Measurements from ENCODE around the gene OMA1. TPM values are rescaled to one million over a fixed set of nuclear protein-coding genes. Genes with fewer than 3 reads are reported as not detected.

Gene OMA1
- total RNA-seq, 1 donor from 2014 or later: 32.0 TPM

DNA sequence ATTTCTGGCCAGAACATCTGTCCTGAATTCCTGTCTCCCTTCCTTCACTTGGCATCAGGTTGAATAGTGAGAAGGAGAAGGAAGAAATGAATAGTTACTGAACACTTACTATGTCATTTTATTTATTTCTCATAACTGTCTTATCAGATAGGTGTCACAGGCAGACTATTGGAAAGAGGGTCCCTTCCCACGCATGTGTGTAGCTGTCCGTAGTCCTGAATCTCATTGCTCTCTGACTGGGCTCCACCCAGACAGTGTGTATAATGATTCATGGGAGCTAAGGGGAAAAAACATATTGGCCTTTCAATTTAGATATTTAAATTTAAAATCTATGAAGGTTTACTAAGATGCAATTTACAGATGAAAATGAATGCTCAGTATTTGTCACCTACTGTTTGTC is 86.1 kb downstream of the OMA1 start:
- no peak overlapping the region for H3K4me3 Mint-ChIP-seq (ENCODE audit: low read depth)
- no peaks in the 10 kb centered on the region for H3K36me3 Mint-ChIP-seq (ENCODE audit: insufficient read depth)
- H3K4me1 Mint-ChIP-seq (ENCODE audit: low read depth): no peaks in the 10 kb centered on the region
- no peaks in the 10 kb centered on the region for H3K9me3 Mint-ChIP-seq (ENCODE audit: low read depth)
- TF ChIP-seq, protein P1, sequence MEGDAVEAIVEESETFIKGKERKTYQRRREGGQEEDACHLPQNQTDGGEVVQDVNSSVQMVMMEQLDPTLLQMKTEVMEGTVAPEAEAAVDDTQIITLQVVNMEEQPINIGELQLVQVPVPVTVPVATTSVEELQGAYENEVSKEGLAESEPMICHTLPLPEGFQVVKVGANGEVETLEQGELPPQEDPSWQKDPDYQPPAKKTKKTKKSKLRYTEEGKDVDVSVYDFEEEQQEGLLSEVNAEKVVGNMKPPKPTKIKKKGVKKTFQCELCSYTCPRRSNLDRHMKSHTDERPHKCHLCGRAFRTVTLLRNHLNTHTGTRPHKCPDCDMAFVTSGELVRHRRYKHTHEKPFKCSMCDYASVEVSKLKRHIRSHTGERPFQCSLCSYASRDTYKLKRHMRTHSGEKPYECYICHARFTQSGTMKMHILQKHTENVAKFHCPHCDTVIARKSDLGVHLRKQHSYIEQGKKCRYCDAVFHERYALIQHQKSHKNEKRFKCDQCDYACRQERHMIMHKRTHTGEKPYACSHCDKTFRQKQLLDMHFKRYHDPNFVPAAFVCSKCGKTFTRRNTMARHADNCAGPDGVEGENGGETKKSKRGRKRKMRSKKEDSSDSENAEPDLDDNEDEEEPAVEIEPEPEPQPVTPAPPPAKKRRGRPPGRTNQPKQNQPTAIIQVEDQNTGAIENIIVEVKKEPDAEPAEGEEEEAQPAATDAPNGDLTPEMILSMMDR (IDR thresholded peaks at IDR 0.05; ENCODE audit: unreplicated experiment): no peak
- DNase-seq (ENCODE audit: low spot score, unreplicated experiment): no peak
- H3K27ac Mint-ChIP-seq: no peak overlapping the region
- peaks cover 14% of the 10 kb centered on the region for H3K27me3 Mint-ChIP-seq

DNA sequence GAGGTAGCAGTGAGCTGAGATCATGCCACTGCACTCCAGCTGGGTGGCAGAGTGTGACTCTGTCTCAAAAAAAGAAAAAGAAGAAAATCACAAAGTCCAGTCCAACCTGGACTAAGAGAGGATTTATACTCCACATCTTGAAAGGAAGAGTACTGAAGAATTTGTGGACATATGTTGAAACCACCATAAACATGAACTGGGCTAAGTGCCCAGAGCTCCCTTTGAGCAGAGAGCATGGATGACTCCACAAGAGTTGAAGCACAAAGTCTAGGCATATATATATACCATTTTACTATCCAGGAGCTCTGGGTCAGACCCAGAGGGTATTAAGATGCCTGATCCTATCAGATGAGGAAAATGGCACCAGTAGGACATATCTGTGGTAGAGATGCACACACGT is 86.6 kb downstream of the OMA1 start:
- TF ChIP-seq, protein P1 (IDR thresholded peaks at IDR 0.05; ENCODE audit: unreplicated experiment): no peak
- Mint-ChIP-seq H3K4me3 (ENCODE audit: low read depth) (no peak overlapping the region), H3K27ac (no peak overlapping the region), H3K9me3 (ENCODE audit: low read depth) (no peaks in the 10 kb centered on the region), H3K4me1 (ENCODE audit: low read depth) (no peaks in the 10 kb centered on the region), H3K36me3 (ENCODE audit: insufficient read depth) (no peaks in the 10 kb centered on the region), H3K27me3 (peaks cover 12% of the 10 kb centered on the region)
- no peak for DNase-seq (ENCODE audit: low spot score, unreplicated experiment)

DNA sequence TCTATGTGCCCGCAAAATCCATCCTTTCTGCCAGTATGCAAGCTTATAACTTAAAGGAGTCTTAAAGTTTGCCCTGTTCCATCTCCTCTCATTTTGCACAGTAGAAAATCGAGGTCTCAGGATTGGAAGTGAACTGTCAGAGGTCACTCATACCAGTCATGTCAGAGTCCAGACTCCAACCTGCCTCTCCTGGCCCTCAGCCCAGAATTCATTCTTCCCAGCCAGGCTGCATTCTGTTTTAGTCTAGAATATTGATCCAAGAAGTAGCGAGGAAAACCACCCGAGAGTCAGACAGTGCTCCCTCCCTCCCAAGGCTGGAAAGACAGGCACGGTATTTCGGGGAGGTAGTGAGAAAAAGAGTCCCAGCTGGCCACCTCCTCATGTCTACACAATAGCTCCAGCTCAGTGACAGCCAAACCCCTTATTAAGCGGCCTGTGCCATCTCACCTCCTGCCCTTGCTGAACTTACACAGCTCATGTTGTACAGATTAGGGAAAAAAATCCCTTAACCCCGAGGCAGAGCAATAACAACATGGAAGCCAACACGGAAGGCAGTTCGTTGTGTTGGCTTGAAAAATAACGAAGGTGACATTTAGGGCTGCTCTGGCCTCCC is 89.4 kb downstream of the OMA1 start:
- peaks cover 8% of the 10 kb centered on the region for H3K4me1 Mint-ChIP-seq (ENCODE audit: low read depth)
- no peak overlapping the region for H3K4me3 Mint-ChIP-seq (ENCODE audit: low read depth)
- DNase-seq (ENCODE audit: low spot score, unreplicated experiment): no peak
- no peak overlapping the region for H3K27ac Mint-ChIP-seq
- H3K27me3 Mint-ChIP-seq: peaks cover 11% of the 10 kb centered on the region
- H3K9me3 Mint-ChIP-seq (ENCODE audit: low read depth): no peaks in the 10 kb centered on the region
- no peaks in the 10 kb centered on the region for H3K36me3 Mint-ChIP-seq (ENCODE audit: insufficient read depth)
- TF ChIP-seq, protein P1 (IDR thresholded peaks at IDR 0.05; ENCODE audit: unreplicated experiment): no peak

DNA sequence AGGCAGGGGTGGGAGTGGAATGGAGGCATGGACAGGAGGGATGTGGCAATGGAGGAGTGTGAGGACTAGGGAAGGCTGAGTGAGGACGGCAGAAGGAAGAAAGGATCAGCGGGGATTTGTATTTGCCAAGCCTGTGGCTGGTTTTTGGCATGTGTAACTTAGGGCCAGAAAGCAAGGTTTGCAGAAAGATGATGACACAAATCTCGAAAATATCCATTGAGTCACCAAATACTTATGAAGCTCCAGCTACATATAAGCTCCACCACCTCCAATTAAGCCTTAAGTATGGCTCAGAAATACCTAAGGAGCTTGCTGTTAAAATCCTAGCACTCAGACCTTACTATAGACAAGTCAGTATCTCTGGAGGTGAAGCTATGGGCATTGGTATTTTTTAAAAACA is 90.1 kb downstream of the OMA1 start:
- Mint-ChIP-seq H3K9me3 (ENCODE audit: low read depth) (no peaks in the 10 kb centered on the region), H3K4me1 (ENCODE audit: low read depth) (peaks cover 10% of the 10 kb centered on the region), H3K27me3 (peaks cover 11% of the 10 kb centered on the region), H3K27ac (no peak overlapping the region), H3K4me3 (ENCODE audit: low read depth) (no peak overlapping the region), H3K36me3 (ENCODE audit: insufficient read depth) (no peaks in the 10 kb centered on the region)
- no peak for DNase-seq (ENCODE audit: low spot score, unreplicated experiment)
- TF ChIP-seq, protein P1 (IDR thresholded peaks at IDR 0.05; ENCODE audit: unreplicated experiment): no peak

DNA sequence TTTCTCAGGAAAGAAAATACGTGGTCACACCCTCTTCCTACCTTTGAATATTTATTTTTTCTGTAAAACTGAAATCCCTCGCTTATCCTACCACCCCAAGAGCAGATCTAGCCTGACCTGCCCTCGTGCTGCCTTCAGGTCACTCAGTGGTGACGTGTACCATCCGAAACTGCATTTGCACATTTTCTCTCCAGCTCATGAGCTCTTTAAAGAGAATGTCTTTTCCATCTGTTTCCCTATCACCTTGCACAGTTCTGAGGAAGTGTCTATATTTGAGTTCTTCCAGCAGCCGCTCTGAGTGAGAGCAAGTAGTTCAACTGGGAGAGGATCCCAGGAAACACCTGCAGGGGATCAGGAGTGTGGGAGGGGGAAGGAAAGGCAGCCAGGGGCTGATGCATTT is 91.7 kb downstream of the OMA1 start:
- Mint-ChIP-seq H3K27ac (no peak overlapping the region), H3K9me3 (ENCODE audit: low read depth) (no peaks in the 10 kb centered on the region), H3K4me3 (ENCODE audit: low read depth) (no peak overlapping the region), H3K36me3 (ENCODE audit: insufficient read depth) (no peaks in the 10 kb centered on the region), H3K4me1 (ENCODE audit: low read depth) (peaks cover 10% of the 10 kb centered on the region), H3K27me3 (peaks cover 11% of the 10 kb centered on the region)
- DNase-seq (ENCODE audit: low spot score, unreplicated experiment): no peak
- TF ChIP-seq, protein P1 (IDR thresholded peaks at IDR 0.05; ENCODE audit: unreplicated experiment): no peak

All from progenitor cell of endocrine pancreas (in vitro differentiated cells).